H9 (cell line): ENCODE measurements around the gene RAB7B. TPM values are rescaled to one million over a fixed set of nuclear protein-coding genes. Genes with fewer than 3 reads are reported as not detected.

Source experiments
- DNase-seq: peaks from one replicate; pipeline ENCODE4 v3.0.0-alpha.2; 2017
- H2AFZ ChIP-seq: one replicate; pipeline ENCODE4 v1.6.1; 2013; ENCODE audit warnings: mild to moderate bottlenecking, low read length, control low read depth, moderate library complexity
- H2AK5ac ChIP-seq: 2 replicates; pipeline ENCODE4 v1.6.1; 2013; ENCODE audit warnings: low read length, control low read depth, mixed read lengths; ENCODE audit not compliant: insufficient read length
- H2BK120ac ChIP-seq: one replicate; pipeline ENCODE4 v1.6.1; 2013; ENCODE audit warnings: low read depth, mild to moderate bottlenecking, low read length, control low read depth, inconsistent platforms; ENCODE audit not compliant: poor library complexity, severe bottlenecking
- H2BK12ac ChIP-seq: 2 replicates; pipeline ENCODE4 v1.6.1; 2013; ENCODE audit warnings: low read length, control low read depth, mixed read lengths, low read depth; ENCODE audit not compliant: insufficient read length
- H2BK15ac ChIP-seq: 2 replicates; pipeline ENCODE4 v1.6.1; 2013; ENCODE audit warnings: low read depth, low read length, control low read depth
- H2BK20ac ChIP-seq: one replicate; pipeline ENCODE4 v1.6.1; 2013; ENCODE audit warnings: low read depth, mild to moderate bottlenecking, low read length, control low read depth, inconsistent platforms; ENCODE audit not compliant: poor library complexity, severe bottlenecking
- H2BK5ac ChIP-seq: 2 replicates; pipeline ENCODE4 v1.6.1; 2013; ENCODE audit warnings: low read length, control low read depth, mixed read lengths; ENCODE audit not compliant: insufficient read length
- H3K14ac ChIP-seq: 2 replicates; pipeline ENCODE4 v1.6.1; 2013; ENCODE audit warnings: low read length, control low read depth; ENCODE audit not compliant: insufficient read depth
- H3K18ac ChIP-seq: 2 replicates; pipeline ENCODE4 v1.6.1; 2013; ENCODE audit warnings: low read depth, mild to moderate bottlenecking, mixed read lengths, low read length, control low read depth; ENCODE audit not compliant: insufficient read length
- H3K23ac ChIP-seq: 2 replicates; pipeline ENCODE4 v1.6.1; 2013; ENCODE audit warnings: low read length, control low read depth, mixed read lengths, low read depth; ENCODE audit not compliant: insufficient read length
- H3K23me2 ChIP-seq: 2 replicates; pipeline ENCODE4 v1.6.1; 2013; ENCODE audit warnings: low read depth, mild to moderate bottlenecking, mixed read lengths, low read length, control low read depth; ENCODE audit not compliant: insufficient read length, poor library complexity, severe bottlenecking
- H3K27ac ChIP-seq: 2 replicates; pipeline ENCODE4 v1.5.1; 2013; ENCODE audit warnings: low read length, control low read depth, mixed read lengths, low read depth; ENCODE audit not compliant: insufficient read length
- H3K27me3 ChIP-seq: 2 replicates; pipeline ENCODE4 v1.6.1; 2013; ENCODE audit warnings: low read length, control low read depth, inconsistent platforms; ENCODE audit not compliant: insufficient read depth
- H3K4ac ChIP-seq: 2 replicates; pipeline ENCODE4 v1.6.1; 2013; ENCODE audit warnings: low read depth, mild to moderate bottlenecking, control low read depth, inconsistent platforms, low read length, moderate library complexity
- H3K4me1 ChIP-seq: 2 replicates; pipeline ENCODE4 v1.6.1; 2013; ENCODE audit warnings: low read length, control low read depth, inconsistent platforms; ENCODE audit not compliant: insufficient read depth
- H3K4me2 ChIP-seq: 2 replicates; pipeline ENCODE4 v1.6.1; 2013; ENCODE audit warnings: low read length, control low read depth, mixed read lengths; ENCODE audit not compliant: insufficient read length, insufficient read depth
- H3K56ac ChIP-seq: 2 replicates; pipeline ENCODE4 v1.6.1; 2013; ENCODE audit warnings: low read depth, mild to moderate bottlenecking, mixed read lengths, low read length, control low read depth; ENCODE audit not compliant: insufficient read length
- H3K79me1 ChIP-seq: 2 replicates; pipeline ENCODE4 v1.6.1; 2013; ENCODE audit warnings: low read depth, mild to moderate bottlenecking, moderate library complexity, low read length, control low read depth, inconsistent platforms; ENCODE audit not compliant: insufficient read depth, poor library complexity, severe bottlenecking
- H3K79me2 ChIP-seq: 2 replicates; pipeline ENCODE4 v1.6.1; 2013; ENCODE audit warnings: low read length, control low read depth, inconsistent platforms; ENCODE audit not compliant: insufficient read depth
- H3K9ac ChIP-seq: 2 replicates; pipeline ENCODE4 v1.6.1; 2013; ENCODE audit warnings: low read length, control low read depth, mixed read lengths; ENCODE audit not compliant: insufficient read length; ENCODE audit errors: extremely low read depth
- H3K9me3 ChIP-seq: one replicate; pipeline ENCODE4 v1.6.1; 2013; ENCODE audit warnings: low read depth, low read length, inconsistent platforms; ENCODE audit not compliant: control insufficient read depth
- H3T11ph ChIP-seq: one replicate; pipeline ENCODE4 v1.6.1; 2013; ENCODE audit warnings: mild to moderate bottlenecking, low read length, control low read depth, inconsistent platforms
- H4K20me1 ChIP-seq: one replicate; pipeline ENCODE4 v1.6.1; 2013; ENCODE audit not compliant: control insufficient read depth, insufficient read length, insufficient read depth
- H4K5ac ChIP-seq: 2 replicates; pipeline ENCODE4 v1.6.1; 2013; ENCODE audit warnings: low read depth, mild to moderate bottlenecking, mixed read lengths, low read length, control low read depth; ENCODE audit not compliant: insufficient read length
- H4K8ac ChIP-seq: replicated peaks from 2 replicates; pipeline ENCODE4 v1.6.1; 2013; ENCODE audit warnings: low read length, control low read depth, mixed read lengths, low read depth; ENCODE audit not compliant: insufficient read length
- H4K91ac ChIP-seq: 2 replicates; pipeline ENCODE4 v1.6.1; 2013; ENCODE audit warnings: low read depth, mild to moderate bottlenecking, moderate library complexity, mixed read lengths, low read length, control low read depth; ENCODE audit not compliant: insufficient read length
- H3K27ac Mint-ChIP-seq, 3 experiments: 2 replicates in 2 of 3; 3 replicates in 1 of 3; pipeline ENCODE4 v1.8.0; 2020 to 2021; ENCODE audit warnings: mixed read lengths in 3 of 3, mild to moderate bottlenecking in 1 of 3, moderate library complexity in 1 of 3
- H3K27me3 Mint-ChIP-seq: 2 replicates; pipeline ENCODE4 v1.8.0; 2021; ENCODE audit warnings: low read depth, mild to moderate bottlenecking, moderate library complexity, mixed read lengths
- H3K36me3 Mint-ChIP-seq, 3 experiments: 2 replicates in 2 of 3; 3 replicates in 1 of 3; pipeline ENCODE4 v1.8.0; 2020 to 2021; ENCODE audit warnings: low read depth in 3 of 3, mixed read lengths in 3 of 3; ENCODE audit not compliant: insufficient read depth in 1 of 3
- H3K4me1 Mint-ChIP-seq, 2 experiments: 2 replicates each; pipeline ENCODE4 v1.8.0; 2020; ENCODE audit warnings: mixed read lengths in 2 of 2
- H3K4me3 Mint-ChIP-seq, 2 experiments: 2 replicates in 1 of 2; 3 replicates in 1 of 2; pipeline ENCODE4 v1.8.0; 2020 to 2021; ENCODE audit warnings: mild to moderate bottlenecking in 2 of 2, mixed read lengths in 2 of 2, moderate library complexity in 1 of 2
- H3K9me3 Mint-ChIP-seq, 2 experiments: 2 replicates in 1 of 2; 3 replicates in 1 of 2; pipeline ENCODE4 v1.8.0; 2020; ENCODE audit warnings: mild to moderate bottlenecking in 2 of 2, mixed read lengths in 2 of 2, moderate library complexity in 1 of 2
- WGBS: extraction: QIAGEN DNeasy Blood & Tissue Kit; methylation state at CpG from one replicate; pipeline ENCODE4 v1.1.7; 2013; ENCODE audit warnings: missing lambda C conversion rate, low lambda C conversion rate, mixed read lengths; ENCODE audit not compliant: insufficient read length; ENCODE audit errors: extremely low coverage; 5-methylcytosine and 5-hydroxymethylcytosine counted together
- total RNA-seq: library from RNA; stranded (reverse); gene quantifications from 2 replicates; pipeline ENCODE4 v1.2.1, GENCODE V29; 2021
- TF ChIP-seq, protein P1 (sequence below): fragments of 200-600 bp; sonication (generic); conservative IDR thresholded peaks from 3 replicates; pipeline ENCODE4 v1.8.0; 2021; ENCODE audit warnings: antibody characterized with exemption, mild to moderate bottlenecking

Gene RAB7B
- total RNA-seq, 1 experiment from 2014 or later = 0.68 TPM

DNA sequence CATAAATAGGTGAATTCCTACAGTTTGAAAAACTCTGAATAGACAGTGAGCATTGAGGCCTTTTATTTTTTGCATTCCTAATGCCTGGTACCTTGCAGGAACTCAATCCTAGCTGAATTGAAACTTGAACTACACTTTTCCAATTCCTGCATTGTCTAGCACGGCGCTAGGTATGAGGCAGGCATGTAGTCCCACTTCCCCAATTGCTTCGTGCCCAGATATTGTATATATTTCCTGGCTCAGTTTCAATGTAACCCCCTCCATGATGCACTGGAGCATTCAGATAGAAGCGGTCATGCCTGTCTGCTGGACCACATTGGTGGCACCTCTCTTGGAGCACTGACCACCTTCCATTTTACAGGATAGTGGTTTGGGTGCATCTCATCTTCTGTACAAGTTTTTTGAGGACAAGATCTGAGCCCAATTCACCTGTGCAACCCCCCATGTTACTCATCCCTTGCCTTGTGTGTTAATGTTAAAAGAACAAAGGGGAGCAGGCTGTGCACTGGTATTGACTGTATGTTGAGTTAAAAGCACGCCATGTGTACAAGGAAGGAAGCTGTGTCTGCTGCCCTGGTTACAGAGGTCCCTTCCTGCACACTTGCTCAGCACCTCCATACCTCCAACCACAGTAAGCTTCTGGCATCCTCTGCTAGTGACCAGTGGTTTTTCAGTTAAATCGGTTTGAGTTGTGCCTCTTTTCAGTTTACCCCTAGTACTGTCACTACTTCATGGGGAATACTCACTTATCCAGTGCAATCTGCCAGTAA, 10.0 kb upstream of the RAB7B start:
- no peak overlapping the region for H3K4ac ChIP-seq
- no peak overlapping the region for H2AK5ac ChIP-seq
- no peak overlapping the region for H3K27ac ChIP-seq
- H2BK120ac ChIP-seq = no peak overlapping the region
- no peaks in the 10 kb centered on the region for H3K79me1 ChIP-seq
- Mint-ChIP-seq H3K4me1 (peaks cover 4% of the 10 kb centered on the region in 2 experiments), H3K36me3 (0 out of 7 replicates have a peak, but pooled peaks cover 0 to 4% (median 0%) of the 10 kb centered on the region in 3 experiments), H3K4me3 (no peak overlapping the region), H3K9me3 (peaks cover 0 to 3% of the 10 kb centered on the region in 2 experiments; a peak in 1 of 5 replicates), H3K27ac (no peak overlapping the region), H3K27me3 (no peaks in the 10 kb centered on the region; the same call in 1 of the 2 replicates)
- no peak overlapping the region for H2BK12ac ChIP-seq
- H3K18ac ChIP-seq = no peak overlapping the region
- TF ChIP-seq, protein P1, sequence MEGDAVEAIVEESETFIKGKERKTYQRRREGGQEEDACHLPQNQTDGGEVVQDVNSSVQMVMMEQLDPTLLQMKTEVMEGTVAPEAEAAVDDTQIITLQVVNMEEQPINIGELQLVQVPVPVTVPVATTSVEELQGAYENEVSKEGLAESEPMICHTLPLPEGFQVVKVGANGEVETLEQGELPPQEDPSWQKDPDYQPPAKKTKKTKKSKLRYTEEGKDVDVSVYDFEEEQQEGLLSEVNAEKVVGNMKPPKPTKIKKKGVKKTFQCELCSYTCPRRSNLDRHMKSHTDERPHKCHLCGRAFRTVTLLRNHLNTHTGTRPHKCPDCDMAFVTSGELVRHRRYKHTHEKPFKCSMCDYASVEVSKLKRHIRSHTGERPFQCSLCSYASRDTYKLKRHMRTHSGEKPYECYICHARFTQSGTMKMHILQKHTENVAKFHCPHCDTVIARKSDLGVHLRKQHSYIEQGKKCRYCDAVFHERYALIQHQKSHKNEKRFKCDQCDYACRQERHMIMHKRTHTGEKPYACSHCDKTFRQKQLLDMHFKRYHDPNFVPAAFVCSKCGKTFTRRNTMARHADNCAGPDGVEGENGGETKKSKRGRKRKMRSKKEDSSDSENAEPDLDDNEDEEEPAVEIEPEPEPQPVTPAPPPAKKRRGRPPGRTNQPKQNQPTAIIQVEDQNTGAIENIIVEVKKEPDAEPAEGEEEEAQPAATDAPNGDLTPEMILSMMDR = no peak
- no peak overlapping the region for H2BK20ac ChIP-seq
- no peaks in the 10 kb centered on the region for H3K9me3 ChIP-seq
- H4K20me1 ChIP-seq = no peaks in the 10 kb centered on the region
- no peaks in the 10 kb centered on the region for H3K27me3 ChIP-seq
- no peak overlapping the region for H3K4me2 ChIP-seq
- H3K79me2 ChIP-seq = no peaks in the 10 kb centered on the region
- H3K23me2 ChIP-seq = no peaks in the 10 kb centered on the region
- no peak overlapping the region for H2BK15ac ChIP-seq
- WGBS = no CpG with 5 or more reads among the region's 6 CpGs
- no peak overlapping the region for H3K9ac ChIP-seq
- no peaks in the 10 kb centered on the region for H3K4me1 ChIP-seq
- no peak overlapping the region for H2AFZ ChIP-seq
- H4K5ac ChIP-seq = no peak overlapping the region
- no peak overlapping the region for H4K8ac ChIP-seq
- H2BK5ac ChIP-seq = no peak overlapping the region
- H3K23ac ChIP-seq = no peak overlapping the region
- H4K91ac ChIP-seq = no peak overlapping the region
- DNase-seq = no peak
- H3T11ph ChIP-seq = no peak overlapping the region
- no peak overlapping the region for H3K14ac ChIP-seq
- H3K56ac ChIP-seq = no peak overlapping the region
